ENCODE results near the gene KRT4. TPM values are rescaled to one million over a fixed set of nuclear protein-coding genes. Genes with fewer than 3 reads are reported as not detected.

KRT4 gene
- total and polyA plus RNA-seq, 2 experiments from 2014 or later, result not detected

DNA sequence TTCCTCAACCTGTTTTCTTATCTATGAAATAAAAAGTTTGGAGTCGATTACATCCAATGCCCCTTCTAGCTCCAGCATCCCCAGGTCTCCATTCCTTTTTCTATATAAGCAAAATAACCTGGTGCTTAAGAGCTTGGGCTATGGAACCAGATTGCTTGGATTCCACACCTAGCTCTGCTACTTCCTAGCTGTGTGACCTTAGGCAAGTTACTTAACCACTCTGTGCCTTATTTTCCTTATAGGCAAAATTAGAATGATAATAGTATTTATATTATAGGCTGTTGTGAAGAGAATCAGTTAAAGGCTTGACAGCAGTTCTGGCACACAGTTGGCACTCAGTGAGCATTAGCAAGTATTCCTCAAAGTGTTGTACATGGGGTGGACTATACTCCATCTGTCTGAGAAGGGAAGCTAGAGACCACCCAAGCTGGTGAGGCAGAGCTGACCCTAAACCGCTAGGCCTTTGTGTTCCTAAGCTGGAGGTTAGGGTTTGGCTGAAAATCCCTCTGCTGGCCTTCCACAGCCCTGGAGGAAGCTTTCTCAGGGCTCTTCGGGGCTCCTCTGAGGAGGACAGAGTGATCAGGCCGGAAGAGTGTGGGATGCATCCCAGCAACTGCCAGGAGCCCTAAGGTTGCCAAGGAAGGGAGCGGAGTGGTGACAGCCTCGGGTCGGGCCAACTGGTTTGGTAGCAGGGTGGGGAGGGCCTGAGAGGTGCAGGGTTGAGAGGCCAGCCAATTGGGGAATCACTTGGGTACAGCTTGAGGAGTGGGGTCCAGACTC lies 6.0 kb upstream of the KRT4 start (continued):
- TF ChIP-seq, protein P1, sequence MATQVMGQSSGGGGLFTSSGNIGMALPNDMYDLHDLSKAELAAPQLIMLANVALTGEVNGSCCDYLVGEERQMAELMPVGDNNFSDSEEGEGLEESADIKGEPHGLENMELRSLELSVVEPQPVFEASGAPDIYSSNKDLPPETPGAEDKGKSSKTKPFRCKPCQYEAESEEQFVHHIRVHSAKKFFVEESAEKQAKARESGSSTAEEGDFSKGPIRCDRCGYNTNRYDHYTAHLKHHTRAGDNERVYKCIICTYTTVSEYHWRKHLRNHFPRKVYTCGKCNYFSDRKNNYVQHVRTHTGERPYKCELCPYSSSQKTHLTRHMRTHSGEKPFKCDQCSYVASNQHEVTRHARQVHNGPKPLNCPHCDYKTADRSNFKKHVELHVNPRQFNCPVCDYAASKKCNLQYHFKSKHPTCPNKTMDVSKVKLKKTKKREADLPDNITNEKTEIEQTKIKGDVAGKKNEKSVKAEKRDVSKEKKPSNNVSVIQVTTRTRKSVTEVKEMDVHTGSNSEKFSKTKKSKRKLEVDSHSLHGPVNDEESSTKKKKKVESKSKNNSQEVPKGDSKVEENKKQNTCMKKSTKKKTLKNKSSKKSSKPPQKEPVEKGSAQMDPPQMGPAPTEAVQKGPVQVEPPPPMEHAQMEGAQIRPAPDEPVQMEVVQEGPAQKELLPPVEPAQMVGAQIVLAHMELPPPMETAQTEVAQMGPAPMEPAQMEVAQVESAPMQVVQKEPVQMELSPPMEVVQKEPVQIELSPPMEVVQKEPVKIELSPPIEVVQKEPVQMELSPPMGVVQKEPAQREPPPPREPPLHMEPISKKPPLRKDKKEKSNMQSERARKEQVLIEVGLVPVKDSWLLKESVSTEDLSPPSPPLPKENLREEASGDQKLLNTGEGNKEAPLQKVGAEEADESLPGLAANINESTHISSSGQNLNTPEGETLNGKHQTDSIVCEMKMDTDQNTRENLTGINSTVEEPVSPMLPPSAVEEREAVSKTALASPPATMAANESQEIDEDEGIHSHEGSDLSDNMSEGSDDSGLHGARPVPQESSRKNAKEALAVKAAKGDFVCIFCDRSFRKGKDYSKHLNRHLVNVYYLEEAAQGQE (IDR thresholded peaks at IDR 0.05; ENCODE audit: unreplicated experiment), result no peak
- TF ChIP-seq NANOG (IDR thresholded peaks at IDR 0.05; ENCODE audit: borderline replicate concordance), result no peak

DNA sequence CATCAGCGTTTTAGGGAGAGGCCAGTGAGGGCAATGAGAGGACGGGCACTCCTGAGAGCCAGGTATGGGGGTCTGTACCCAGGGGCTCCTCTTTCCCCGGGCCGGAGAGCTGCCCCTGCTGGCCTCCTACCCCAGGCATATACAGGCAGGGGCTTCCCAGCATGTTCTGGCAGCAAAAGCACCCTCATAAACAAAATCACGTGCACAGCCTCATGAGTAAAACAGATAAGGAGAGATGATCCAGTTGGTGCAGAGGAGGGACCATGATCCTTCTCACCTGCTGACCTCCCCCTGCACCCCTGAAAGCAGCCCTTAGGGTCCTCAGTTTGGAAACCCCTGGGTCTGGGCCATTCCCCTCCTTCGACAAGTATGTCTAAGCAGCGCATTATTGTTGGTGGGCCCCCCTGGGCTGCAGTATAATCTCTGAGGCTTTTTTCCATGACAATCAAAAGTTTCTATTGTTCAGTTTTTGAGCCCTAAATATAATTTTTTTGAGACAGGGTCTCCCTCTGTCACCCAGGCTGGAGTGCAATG lies 5.0 kb upstream of the KRT4 start:
- no peaks in the 10 kb centered on the region for H3K27me3 ChIP-seq (ENCODE audit: insufficient read depth)
- no peaks in the 10 kb centered on the region for H3K9me2 ChIP-seq (ENCODE audit: insufficient read depth)
- H3K27ac Mint-ChIP-seq, result no peak overlapping the region; the same call in 1 of the 2 replicates
- H3K4me3 ChIP-seq, result no peak overlapping the region
- no peaks in the 10 kb centered on the region for H3K36me3 ChIP-seq (ENCODE audit: insufficient read depth)
- no peaks in the 10 kb centered on the region for H3K79me2 ChIP-seq (replicated peaks; ENCODE audit: insufficient read depth)
- H2AFZ ChIP-seq, result peak overlapping the region; percentile 28; the same call in 1 of the 2 replicates
- no peaks in the 10 kb centered on the region for H3K36me3 Mint-ChIP-seq (ENCODE audit: low read depth)
- no peak overlapping the region for H3K4me3 Mint-ChIP-seq
- H3K27ac ChIP-seq (ENCODE audit: low read depth), result no peak overlapping the region
- ATAC-seq (no peak), DNase-seq (ENCODE audit: low spot score) (no peak)
- H4K20me1 ChIP-seq (replicated peaks; ENCODE audit: insufficient read depth), result no peaks in the 10 kb centered on the region
- no peaks in the 10 kb centered on the region for H3F3A ChIP-seq (replicated peaks; ENCODE audit: low read depth)
- no peaks in the 10 kb centered on the region for H3K4me1 ChIP-seq (ENCODE audit: insufficient read depth)
- H3K4me2 ChIP-seq, result no peak overlapping the region
- H3K4me1 Mint-ChIP-seq, result no peaks in the 10 kb centered on the region
- H3K9me3 Mint-ChIP-seq, result no peaks in the 10 kb centered on the region
- H3K27me3 Mint-ChIP-seq (ENCODE audit: insufficient read depth, low read depth, poor library complexity), result peaks cover 4% of the 10 kb centered on the region
- TF ChIP-seq, protein P2, sequence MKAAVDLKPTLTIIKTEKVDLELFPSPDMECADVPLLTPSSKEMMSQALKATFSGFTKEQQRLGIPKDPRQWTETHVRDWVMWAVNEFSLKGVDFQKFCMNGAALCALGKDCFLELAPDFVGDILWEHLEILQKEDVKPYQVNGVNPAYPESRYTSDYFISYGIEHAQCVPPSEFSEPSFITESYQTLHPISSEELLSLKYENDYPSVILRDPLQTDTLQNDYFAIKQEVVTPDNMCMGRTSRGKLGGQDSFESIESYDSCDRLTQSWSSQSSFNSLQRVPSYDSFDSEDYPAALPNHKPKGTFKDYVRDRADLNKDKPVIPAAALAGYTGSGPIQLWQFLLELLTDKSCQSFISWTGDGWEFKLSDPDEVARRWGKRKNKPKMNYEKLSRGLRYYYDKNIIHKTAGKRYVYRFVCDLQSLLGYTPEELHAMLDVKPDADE (IDR thresholded peaks at IDR 0.05), result no peak
- no peak for TF ChIP-seq POLR2AphosphoS5 (IDR thresholded peaks at IDR 0.05; ENCODE audit: low read depth)
- TF ChIP-seq, protein P1 (IDR thresholded peaks at IDR 0.05; ENCODE audit: unreplicated experiment), result no peak
- TF ChIP-seq, protein P3, sequence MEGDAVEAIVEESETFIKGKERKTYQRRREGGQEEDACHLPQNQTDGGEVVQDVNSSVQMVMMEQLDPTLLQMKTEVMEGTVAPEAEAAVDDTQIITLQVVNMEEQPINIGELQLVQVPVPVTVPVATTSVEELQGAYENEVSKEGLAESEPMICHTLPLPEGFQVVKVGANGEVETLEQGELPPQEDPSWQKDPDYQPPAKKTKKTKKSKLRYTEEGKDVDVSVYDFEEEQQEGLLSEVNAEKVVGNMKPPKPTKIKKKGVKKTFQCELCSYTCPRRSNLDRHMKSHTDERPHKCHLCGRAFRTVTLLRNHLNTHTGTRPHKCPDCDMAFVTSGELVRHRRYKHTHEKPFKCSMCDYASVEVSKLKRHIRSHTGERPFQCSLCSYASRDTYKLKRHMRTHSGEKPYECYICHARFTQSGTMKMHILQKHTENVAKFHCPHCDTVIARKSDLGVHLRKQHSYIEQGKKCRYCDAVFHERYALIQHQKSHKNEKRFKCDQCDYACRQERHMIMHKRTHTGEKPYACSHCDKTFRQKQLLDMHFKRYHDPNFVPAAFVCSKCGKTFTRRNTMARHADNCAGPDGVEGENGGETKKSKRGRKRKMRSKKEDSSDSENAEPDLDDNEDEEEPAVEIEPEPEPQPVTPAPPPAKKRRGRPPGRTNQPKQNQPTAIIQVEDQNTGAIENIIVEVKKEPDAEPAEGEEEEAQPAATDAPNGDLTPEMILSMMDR (conservative IDR thresholded peaks at IDR 0.05; ENCODE audit: low read depth in 2 of 2), result no peak
- TF ChIP-seq, protein P4, sequence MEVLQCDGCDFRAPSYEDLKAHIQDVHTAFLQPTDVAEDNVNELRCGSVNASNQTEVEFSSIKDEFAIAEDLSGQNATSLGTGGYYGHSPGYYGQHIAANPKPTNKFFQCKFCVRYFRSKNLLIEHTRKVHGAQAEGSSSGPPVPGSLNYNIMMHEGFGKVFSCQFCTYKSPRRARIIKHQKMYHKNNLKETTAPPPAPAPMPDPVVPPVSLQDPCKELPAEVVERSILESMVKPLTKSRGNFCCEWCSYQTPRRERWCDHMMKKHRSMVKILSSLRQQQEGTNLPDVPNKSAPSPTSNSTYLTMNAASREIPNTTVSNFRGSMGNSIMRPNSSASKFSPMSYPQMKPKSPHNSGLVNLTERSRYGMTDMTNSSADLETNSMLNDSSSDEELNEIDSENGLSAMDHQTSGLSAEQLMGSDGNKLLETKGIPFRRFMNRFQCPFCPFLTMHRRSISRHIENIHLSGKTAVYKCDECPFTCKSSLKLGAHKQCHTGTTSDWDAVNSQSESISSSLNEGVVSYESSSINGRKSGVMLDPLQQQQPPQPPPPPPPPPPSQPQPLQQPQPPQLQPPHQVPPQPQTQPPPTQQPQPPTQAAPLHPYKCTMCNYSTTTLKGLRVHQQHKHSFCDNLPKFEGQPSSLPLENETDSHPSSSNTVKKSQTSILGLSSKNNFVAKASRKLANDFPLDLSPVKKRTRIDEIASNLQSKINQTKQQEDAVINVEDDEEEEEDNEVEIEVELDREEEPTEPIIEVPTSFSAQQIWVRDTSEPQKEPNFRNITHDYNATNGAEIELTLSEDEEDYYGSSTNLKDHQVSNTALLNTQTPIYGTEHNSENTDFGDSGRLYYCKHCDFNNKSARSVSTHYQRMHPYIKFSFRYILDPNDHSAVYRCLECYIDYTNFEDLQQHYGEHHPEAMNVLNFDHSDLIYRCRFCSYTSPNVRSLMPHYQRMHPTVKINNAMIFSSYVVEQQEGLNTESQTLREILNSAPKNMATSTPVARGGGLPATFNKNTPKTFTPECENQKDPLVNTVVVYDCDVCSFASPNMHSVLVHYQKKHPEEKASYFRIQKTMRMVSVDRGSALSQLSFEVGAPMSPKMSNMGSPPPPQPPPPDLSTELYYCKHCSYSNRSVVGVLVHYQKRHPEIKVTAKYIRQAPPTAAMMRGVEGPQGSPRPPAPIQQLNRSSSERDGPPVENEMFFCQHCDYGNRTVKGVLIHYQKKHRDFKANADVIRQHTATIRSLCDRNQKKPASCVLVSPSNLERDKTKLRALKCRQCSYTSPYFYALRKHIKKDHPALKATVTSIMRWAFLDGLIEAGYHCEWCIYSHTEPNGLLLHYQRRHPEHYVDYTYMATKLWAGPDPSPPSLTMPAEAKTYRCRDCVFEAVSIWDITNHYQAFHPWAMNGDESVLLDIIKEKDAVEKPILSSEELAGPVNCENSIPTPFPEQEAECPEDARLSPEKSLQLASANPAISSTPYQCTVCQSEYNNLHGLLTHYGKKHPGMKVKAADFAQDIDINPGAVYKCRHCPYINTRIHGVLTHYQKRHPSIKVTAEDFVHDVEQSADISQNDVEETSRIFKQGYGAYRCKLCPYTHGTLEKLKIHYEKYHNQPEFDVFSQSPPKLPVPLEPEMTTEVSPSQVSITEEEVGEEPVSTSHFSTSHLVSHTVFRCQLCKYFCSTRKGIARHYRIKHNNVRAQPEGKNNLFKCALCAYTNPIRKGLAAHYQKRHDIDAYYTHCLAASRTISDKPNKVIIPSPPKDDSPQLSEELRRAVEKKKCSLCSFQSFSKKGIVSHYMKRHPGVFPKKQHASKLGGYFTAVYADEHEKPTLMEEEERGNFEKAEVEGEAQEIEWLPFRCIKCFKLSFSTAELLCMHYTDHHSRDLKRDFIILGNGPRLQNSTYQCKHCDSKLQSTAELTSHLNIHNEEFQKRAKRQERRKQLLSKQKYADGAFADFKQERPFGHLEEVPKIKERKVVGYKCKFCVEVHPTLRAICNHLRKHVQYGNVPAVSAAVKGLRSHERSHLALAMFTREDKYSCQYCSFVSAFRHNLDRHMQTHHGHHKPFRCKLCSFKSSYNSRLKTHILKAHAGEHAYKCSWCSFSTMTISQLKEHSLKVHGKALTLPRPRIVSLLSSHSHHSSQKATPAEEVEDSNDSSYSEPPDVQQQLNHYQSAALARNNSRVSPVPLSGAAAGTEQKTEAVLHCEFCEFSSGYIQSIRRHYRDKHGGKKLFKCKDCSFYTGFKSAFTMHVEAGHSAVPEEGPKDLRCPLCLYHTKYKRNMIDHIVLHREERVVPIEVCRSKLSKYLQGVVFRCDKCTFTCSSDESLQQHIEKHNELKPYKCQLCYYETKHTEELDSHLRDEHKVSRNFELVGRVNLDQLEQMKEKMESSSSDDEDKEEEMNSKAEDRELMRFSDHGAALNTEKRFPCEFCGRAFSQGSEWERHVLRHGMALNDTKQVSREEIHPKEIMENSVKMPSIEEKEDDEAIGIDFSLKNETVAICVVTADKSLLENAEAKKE (CRISPR knock-in tag; IDR thresholded peaks at IDR 0.05), result no peak
